Astrocyte (in vitro differentiated cells and primary cell): Measurements from ENCODE around the gene PLGRKT.

Experiments used
- EZH2 ChIP-seq: IDR thresholded peaks from 2 replicates; pipeline ENCODE4 v1.6.1; 2012; ENCODE audit warnings: mild to moderate bottlenecking, low read length, inconsistent platforms; ENCODE audit not compliant: insufficient read depth
- TF ChIP-seq, protein P1 (sequence below): IDR thresholded peaks from 2 replicates; pipeline ENCODE4 v1.5.1; 2011; ENCODE audit warnings: low read depth, mild to moderate bottlenecking, inconsistent platforms, low read length, moderate library complexity; ENCODE audit not compliant: insufficient read depth

DNA sequence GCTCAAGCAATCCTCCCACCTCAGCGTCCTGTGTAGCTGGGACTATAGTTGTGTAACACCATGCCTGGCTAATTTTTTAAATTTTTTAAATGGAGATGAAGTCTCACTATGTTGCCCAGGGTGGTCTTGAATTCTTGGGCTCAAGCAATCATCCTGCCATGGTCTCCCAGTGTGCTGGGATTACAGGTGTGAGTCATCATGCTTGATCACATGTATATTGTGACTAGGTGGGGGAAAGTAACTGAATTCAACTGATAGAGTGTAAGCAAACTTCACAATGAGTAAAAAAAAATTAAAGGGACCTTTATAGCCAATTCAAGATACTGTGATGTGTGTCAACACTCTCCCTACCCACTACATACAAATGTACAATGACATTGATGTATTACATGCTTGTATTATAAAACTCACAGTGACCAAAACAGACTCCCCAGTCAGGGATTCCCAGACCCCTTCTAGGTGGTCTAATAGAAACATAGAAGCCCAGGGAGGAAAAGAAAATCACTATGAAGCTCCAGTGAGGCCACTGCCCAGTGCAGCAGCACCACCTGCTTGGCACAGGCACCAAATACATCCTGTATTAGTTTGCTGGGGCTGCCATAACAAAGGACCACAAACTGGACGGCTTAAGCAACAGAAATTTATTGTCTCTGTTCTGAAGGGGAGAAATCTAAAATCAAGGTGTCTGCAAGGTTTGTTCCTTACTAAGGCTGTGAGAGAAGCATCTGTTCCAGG lies 8.8 kb downstream of the PLGRKT start:
- TF ChIP-seq, protein P1, sequence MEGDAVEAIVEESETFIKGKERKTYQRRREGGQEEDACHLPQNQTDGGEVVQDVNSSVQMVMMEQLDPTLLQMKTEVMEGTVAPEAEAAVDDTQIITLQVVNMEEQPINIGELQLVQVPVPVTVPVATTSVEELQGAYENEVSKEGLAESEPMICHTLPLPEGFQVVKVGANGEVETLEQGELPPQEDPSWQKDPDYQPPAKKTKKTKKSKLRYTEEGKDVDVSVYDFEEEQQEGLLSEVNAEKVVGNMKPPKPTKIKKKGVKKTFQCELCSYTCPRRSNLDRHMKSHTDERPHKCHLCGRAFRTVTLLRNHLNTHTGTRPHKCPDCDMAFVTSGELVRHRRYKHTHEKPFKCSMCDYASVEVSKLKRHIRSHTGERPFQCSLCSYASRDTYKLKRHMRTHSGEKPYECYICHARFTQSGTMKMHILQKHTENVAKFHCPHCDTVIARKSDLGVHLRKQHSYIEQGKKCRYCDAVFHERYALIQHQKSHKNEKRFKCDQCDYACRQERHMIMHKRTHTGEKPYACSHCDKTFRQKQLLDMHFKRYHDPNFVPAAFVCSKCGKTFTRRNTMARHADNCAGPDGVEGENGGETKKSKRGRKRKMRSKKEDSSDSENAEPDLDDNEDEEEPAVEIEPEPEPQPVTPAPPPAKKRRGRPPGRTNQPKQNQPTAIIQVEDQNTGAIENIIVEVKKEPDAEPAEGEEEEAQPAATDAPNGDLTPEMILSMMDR = no peak
- no peak for TF ChIP-seq EZH2
